Measurements from ENCODE around the gene COA7. TPM values are rescaled to one million over a fixed set of nuclear protein-coding genes. Genes with fewer than 3 reads are reported as not detected.

The COA7 gene
- total and polyA plus RNA-seq, 2 of the 8 experiments (the other 6 are each of a cell fraction or from before 2014, with no cell fraction given) = 23.2 to 61.8 TPM

DNA sequence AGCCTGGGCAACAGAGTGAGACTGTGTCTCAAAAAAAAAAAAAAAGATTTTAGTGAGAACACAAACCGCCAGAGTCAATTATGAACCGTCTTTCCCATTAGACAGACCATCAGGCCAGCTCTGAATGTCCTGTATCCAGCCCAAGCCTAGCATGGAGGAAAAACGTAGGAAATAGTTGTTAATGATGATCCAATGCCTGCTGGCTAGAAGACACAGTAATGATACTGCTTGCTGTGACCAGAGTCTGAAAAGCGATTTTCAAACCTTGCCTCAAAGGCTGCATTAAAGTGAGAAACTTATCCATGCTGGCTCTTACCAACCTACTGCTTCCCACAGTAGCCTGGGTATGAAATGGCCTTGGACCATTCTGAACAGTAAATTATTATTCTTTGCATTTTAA, 17.0 kb downstream of the COA7 start:
- Histone ChIP-seq H2BK12ac (ENCODE audit: low read depth, low read length) (no peak overlapping the region), H3K27me3 (replicated peaks in 1 of 4; ENCODE audit: control insufficient read depth in 3 of 4, extremely low read depth in 1 of 4, insufficient read depth in 3 of 4, low read length in 3 of 4) (no peaks in the 10 kb centered on the region), H3K18ac (ENCODE audit: extremely low read depth, low read length) (no peak overlapping the region), H2AK5ac (ENCODE audit: low read depth, low read length) (no peak overlapping the region), H2AFZ (ENCODE audit: low read length) (no peak overlapping the region), H3K4me3 (ENCODE audit: extremely low read depth in 1 of 4, insufficient read depth in 2 of 4, low read depth in 3 of 4, low read length in 4 of 4) (no peak overlapping the region), H3K23me2 (ENCODE audit: low read depth, low read length) (no peaks in the 10 kb centered on the region; the same call in 1 of the 2 replicates), H2BK15ac (ENCODE audit: low read length) (no peak overlapping the region), H4K5ac (ENCODE audit: insufficient read length, low read depth, low read length) (no peak overlapping the region), H3K79me2 (ENCODE audit: control insufficient read depth in 1 of 2, insufficient read depth in 2 of 2, low read length in 2 of 2) (no peaks in the 10 kb centered on the region), H3K9me3 (ENCODE audit: insufficient read depth in 2 of 2, low read depth in 1 of 2, low read length in 1 of 2) (no peaks in the 10 kb centered on the region), H3K4me1 (replicated peaks in 1 of 4; ENCODE audit: control insufficient read depth in 3 of 4, insufficient read depth in 4 of 4, low read length in 3 of 4) (peaks cover 0 to 7% (median 3%) of the 10 kb centered on the region in 4 experiments; a peak in 3 of 7 replicates), H3K4me2 (ENCODE audit: insufficient read depth in 1 of 2, low read depth in 2 of 2, low read length in 2 of 2) (no peak overlapping the region), H3K9ac (replicated peaks in 1 of 4; ENCODE audit: extremely low read depth in 1 of 4, low read depth in 3 of 4, low read length in 3 of 4) (no peak overlapping the region), H3K27ac (ENCODE audit: low read depth, low read length) (no peak overlapping the region), H3K14ac (ENCODE audit: insufficient read length) (no peak overlapping the region), H2BK120ac (replicated peaks; ENCODE audit: low read depth, low read length) (no peak overlapping the region), H3K79me1 (ENCODE audit: low read depth, low read length) (no peaks in the 10 kb centered on the region), H2BK20ac (ENCODE audit: low read length) (no peak overlapping the region), H4K20me1 (replicated peaks in 1 of 2; ENCODE audit: control insufficient read depth in 1 of 2, insufficient read depth in 2 of 2, low read length in 2 of 2) (no peaks in the 10 kb centered on the region), H3K23ac (ENCODE audit: insufficient read length) (no peak overlapping the region), H2BK5ac (ENCODE audit: low read depth, low read length) (no peak overlapping the region), H4K8ac (ENCODE audit: extremely low read depth, insufficient read depth, low read length) (no peak overlapping the region), H4K91ac (replicated peaks; ENCODE audit: insufficient read length, low read length) (no peak overlapping the region), H3K4ac (replicated peaks; ENCODE audit: insufficient read length, low read depth, low read length) (no peak overlapping the region), H3K56ac (replicated peaks; ENCODE audit: insufficient read length, low read depth, low read length) (no peak overlapping the region), H3K36me3 (ENCODE audit: control insufficient read depth in 2 of 4, insufficient read depth in 4 of 4, low read length in 3 of 4) (peaks cover 0 to 7% (median under 1%) of the 10 kb centered on the region in 4 experiments; a peak in 3 of 8 replicates)
- ChIA-PET POLR2A (ENCODE audit: partially characterized antibody) (interaction anchor here (0.6 to 1.7 kb wide), 3 partner anchors 13 to 170 kb away, joined by 3 to 4 read pairs (median 3); no protein-coding TSS in a partner anchor), CTCF (ENCODE audit: partially characterized antibody) (interaction anchor here (0.6 to 1.0 kb wide), 3 partner anchors 46 to 119 kb away, joined by 3 read pairs; no protein-coding TSS in a partner anchor)
- FAIRE-seq = no peak
- 93% methylated on average over 4 of the region's 4 CpGs; no CpG with 5 or more reads in 1 of the 2 experiments for WGBS, 2 experiments (ENCODE audit: extremely low coverage in 1 of 2, insufficient coverage in 1 of 2, insufficient read length in 1 of 2, insufficient replicate concordance in 2 of 2, low coverage in 1 of 2, low lambda C conversion rate in 2 of 2, missing lambda C conversion rate in 1 of 2)
- TF ChIP-seq POU5F1 (IDR thresholded peaks at IDR 0.05; ENCODE audit: low read depth, low read length) (no peak), JUND (IDR thresholded peaks at IDR 0.05; ENCODE audit: low read length) (no peak), TAF7 (optimal IDR thresholded peaks at IDR 0.05; ENCODE audit: borderline replicate concordance, low read depth, low read length) (no peak)
- no peak for DNase-seq (ENCODE audit: low read depth in 1 of 2, low spot score in 2 of 2)
